ENCODE results near the gene TSTD1. TPM values are rescaled to one million over a fixed set of nuclear protein-coding genes. Genes with fewer than 3 reads are reported as not detected.

TSTD1 gene
- polyA plus RNA-seq (ENCODE audit: insufficient read length in 12 of 12), result 10 to 100 TPM in 11 of 12 donors, not detected in 1; 18.6 to 33.2 (median 23.2) TPM
- long read RNA-seq, donor 1, transcript TSTD1-203 (3 exons, 457 nt), result minor isoform, 7 of 109 reads
- long read RNA-seq, donor 1, transcript TSTD1-204 (4 exons, 593 nt), result major isoform, 68 of 109 reads
- long read RNA-seq, donor 1, transcript TSTD1-205 (2 exons, 591 nt), result minor isoform, 7 of 109 reads
- long read RNA-seq, donor 1, transcript TSTD1-201 (3 exons, 626 nt), result minor isoform, 9 of 109 reads
- long read RNA-seq, donor 1, partial matches to known transcripts, result 0 of 109 reads
- long read RNA-seq, donor 1, other reads (novel, unspliced or antisense), result 14 of 109 reads
- long read RNA-seq, donor 2, transcript TSTD1-203 (3 exons, 457 nt), result minor isoform, 12 of 40 reads
- long read RNA-seq, donor 2, transcript TSTD1-204 (4 exons, 593 nt), result major isoform, 23 of 40 reads
- long read RNA-seq, donor 2, partial matches to known transcripts, result 0 of 40 reads
- long read RNA-seq, donor 2, other reads (novel, unspliced or antisense), result 0 of 40 reads
- long read RNA-seq, donor 3, transcript TSTD1-204 (4 exons, 593 nt), result major isoform, 6 of 14 reads
- long read RNA-seq, donor 3, partial matches to known transcripts, result 0 of 14 reads
- long read RNA-seq, donor 3, other reads (novel, unspliced or antisense), result 0 of 14 reads
- long read RNA-seq, donor 4, transcript TSTD1-203 (3 exons, 457 nt), result major isoform, 11 of 15 reads
- long read RNA-seq, donor 4, partial matches to known transcripts, result 0 of 15 reads
- long read RNA-seq, donor 4, other reads (novel, unspliced or antisense), result 0 of 15 reads
- long read RNA-seq, donor 5, transcript TSTD1-204 (4 exons, 593 nt), result major isoform, 29 of 46 reads
- long read RNA-seq, donor 5, transcript TSTD1-203 (3 exons, 457 nt), result minor isoform, 12 of 46 reads
- long read RNA-seq, donor 5, partial matches to known transcripts, result 0 of 46 reads
- long read RNA-seq, donor 5, other reads (novel, unspliced or antisense), result 0 of 46 reads
- long read RNA-seq, donor 6, transcript TSTD1-203 (3 exons, 457 nt), result minor isoform, 10 of 32 reads
- long read RNA-seq, donor 6, transcript TSTD1-204 (4 exons, 593 nt), result major isoform, 16 of 32 reads
- long read RNA-seq, donor 6, partial matches to known transcripts, result 0 of 32 reads
- long read RNA-seq, donor 6, other reads (novel, unspliced or antisense), result 0 of 32 reads
- long read RNA-seq, donor 7, transcript TSTD1-203 (3 exons, 457 nt), result minor isoform, 8 of 21 reads
- long read RNA-seq, donor 7, transcript TSTD1-204 (4 exons, 593 nt), result major isoform, 11 of 21 reads
- long read RNA-seq, donor 7, partial matches to known transcripts, result 0 of 21 reads
- long read RNA-seq, donor 7, other reads (novel, unspliced or antisense), result 0 of 21 reads
- long read RNA-seq, donor 8, transcript TSTD1-204 (4 exons, 593 nt), result major isoform, 20 of 30 reads
- long read RNA-seq, donor 8, transcript TSTD1-203 (3 exons, 457 nt), result minor isoform, 7 of 30 reads
- long read RNA-seq, donor 8, partial matches to known transcripts, result 0 of 30 reads
- long read RNA-seq, donor 8, other reads (novel, unspliced or antisense), result 0 of 30 reads
- long read RNA-seq, donor 9, transcript TSTD1-204 (4 exons, 593 nt), result major isoform, 11 of 17 reads
- long read RNA-seq, donor 9, transcript TSTD1-203 (3 exons, 457 nt), result minor isoform, 5 of 17 reads
- long read RNA-seq, donor 9, partial matches to known transcripts, result 0 of 17 reads
- long read RNA-seq, donor 9, other reads (novel, unspliced or antisense), result 0 of 17 reads
- long read RNA-seq, donor 10, transcript TSTD1-203 (3 exons, 457 nt), result minor isoform, 7 of 24 reads
- long read RNA-seq, donor 10, transcript TSTD1-204 (4 exons, 593 nt), result major isoform, 12 of 24 reads
- long read RNA-seq, donor 10, partial matches to known transcripts, result 0 of 24 reads
- long read RNA-seq, donor 10, other reads (novel, unspliced or antisense), result 0 of 24 reads
- long read RNA-seq, donor 11, transcript TSTD1-203 (3 exons, 457 nt), result minor isoform, 14 of 48 reads
- long read RNA-seq, donor 11, transcript TSTD1-204 (4 exons, 593 nt), result major isoform, 26 of 48 reads
- long read RNA-seq, donor 11, partial matches to known transcripts, result 0 of 48 reads
- long read RNA-seq, donor 11, other reads (novel, unspliced or antisense), result 0 of 48 reads

GRCh38 chr1:161038523-161039153, at the start of gene TSTD1:
Gene TSTD1 (minus strand): TSS chr1:161038964. CDS start chr1:161038889, 75 bp downstream.
- DNase-seq, result no peak

GRCh38 chr1:161086457-161086856, 47.7 kb upstream of the TSTD1 start:
- no peak for DNase-seq

- DNase-seq, result no peak
Observed at GRCh38 chr1:161085165-161085564, 46.4 kb upstream of the TSTD1 start.

GRCh38 chr1:161084597-161084988, 45.8 kb upstream of the TSTD1 start:
- DNase-seq, result no peak

DNA sequence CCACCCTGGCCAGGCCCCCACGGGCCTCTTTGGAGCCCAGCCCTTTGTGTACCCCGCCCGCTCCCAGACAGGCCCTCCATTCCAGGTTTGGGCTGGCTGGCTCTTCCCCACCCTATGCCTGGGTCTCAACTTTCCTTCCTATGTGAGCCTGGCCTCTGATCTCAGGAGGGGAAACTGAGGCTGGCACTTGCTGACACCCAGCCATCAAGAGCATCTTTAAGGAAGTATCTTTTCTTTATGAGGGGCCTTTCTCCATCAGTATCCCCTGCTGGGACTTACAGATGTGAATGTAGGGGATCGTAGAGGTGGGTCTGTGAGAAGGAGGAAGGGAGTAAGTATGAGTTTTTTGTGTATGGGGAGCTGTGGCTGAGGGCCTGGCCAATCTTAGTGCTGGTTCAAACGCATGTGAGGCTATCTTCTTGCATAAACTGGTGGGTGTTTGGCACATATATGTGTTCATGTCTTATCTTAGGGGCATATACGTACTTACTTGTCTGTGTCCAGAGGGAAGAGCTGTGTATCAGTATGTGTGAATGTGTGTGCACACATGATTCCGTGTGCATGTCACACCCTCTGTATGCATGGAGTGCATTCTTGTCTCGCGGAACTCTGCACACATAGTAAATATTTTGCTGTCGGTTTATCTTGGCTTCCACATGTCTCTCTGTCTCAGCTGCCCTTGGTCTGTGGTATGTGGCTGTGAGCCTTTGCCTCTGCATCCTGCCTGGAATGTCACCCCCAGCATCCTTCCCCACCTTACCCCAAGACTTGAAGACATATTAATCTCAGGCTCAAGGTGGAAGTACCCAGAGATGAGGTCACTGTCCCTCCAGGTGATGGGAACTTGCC, 45.2 kb upstream of the TSTD1 start:
- DNase-seq, result no peak

GRCh38 chr1:161082996-161083747, 44.4 kb upstream of the TSTD1 start:
- no peak for DNase-seq

- no peak for DNase-seq
Observed at GRCh38 chr1:161082483-161082882, 43.7 kb upstream of the TSTD1 start.

DNA sequence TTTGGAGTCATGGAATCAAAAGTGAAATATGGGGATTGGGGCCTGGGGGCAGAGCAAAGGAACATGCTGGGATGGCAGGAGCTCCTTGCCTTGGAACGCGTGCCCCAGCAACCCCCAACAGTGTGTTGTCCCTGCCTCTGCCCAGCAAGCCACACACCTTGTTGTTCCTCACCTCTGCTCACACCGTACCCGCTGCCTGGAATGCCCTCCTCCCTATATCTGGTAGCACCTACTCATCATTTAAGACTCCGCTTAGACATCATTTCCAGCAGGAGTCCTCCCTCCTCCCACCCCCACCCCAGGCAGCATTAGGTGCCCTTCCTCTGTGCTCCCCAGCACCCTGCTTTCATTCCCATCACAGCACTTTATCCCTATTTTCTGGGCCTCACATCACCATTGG, 42.8 kb upstream of the TSTD1 start:
- DNase-seq, result no peak

DNA sequence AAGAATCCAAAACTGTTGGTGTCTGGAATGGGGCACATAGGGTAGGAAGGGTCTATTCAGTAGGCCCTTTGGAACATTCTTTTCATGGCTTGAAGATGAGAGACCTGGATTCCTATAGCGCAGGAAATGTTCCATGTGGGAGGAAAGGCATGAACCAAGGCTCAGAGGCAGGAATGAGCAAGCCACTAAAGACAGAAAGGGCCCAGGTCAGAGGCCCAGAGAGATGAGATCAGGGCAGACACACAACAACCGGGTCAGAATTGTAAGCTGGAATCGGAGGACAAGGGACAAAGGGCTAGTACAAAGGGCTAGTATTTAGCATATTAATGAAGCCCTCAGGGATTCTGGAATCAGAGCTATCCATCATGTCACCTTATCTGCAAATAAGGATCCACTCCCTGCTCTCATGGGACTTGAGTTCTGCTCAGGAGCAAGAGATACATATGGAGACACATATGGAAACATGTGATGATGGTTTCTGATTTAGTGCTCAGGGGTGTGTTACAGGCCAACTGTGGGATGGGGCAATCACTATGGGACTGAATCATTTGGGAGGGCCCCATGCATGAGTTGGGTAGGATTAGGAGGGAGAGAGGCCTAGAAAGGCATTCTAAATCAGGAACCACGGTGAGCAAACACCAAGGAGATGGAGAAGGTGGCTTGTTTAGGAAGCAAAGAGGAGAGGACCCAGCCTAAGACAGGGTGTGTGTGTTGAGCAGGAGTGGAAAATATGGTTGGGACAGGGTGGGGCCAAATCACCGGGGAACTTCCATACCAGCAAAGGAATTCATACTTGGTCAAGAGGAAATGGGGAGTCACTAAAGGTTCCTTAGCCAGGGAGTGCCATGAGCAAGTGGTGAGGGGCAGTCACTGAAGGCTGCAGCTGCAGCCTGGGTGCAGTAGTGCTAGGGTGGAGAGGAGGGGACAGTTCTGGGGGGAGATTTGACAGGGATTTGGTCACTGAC, 42.0 kb upstream of the TSTD1 start:
- DNase-seq, result no peak

DNA sequence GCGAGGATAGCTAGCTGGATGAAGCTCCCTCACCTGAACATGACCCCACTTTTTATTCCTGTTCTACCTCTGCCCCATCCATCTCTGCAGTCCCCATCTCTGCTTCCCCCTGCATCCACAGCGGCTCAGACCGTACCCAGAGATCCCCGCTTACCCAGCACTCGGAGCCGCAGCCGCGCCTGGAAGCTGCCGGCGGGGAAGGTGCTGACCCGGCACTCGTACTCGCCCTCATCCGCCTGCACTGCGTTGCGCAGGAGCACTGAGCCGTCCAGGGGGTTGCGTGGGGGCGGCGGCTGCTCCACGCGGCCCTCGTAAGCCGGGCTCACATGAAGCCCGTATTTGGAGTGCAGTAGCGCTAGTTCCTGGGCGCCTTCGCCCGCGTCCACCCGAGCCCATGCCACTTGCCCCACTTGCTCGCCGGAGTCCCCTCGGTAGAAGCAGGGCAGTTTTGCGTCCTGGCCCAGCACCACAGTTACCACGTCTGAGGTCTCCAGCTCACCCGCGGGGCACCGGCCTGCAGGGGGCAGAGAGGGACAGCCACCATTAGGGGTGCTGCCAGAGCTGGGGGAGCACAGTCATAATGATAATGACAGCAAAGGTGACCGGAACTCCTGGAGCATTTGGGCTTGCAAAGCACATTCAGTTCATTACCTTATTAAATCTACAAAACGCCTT, 40.8 kb upstream of the TSTD1 start:
- DNase-seq, result no peak

GRCh38 chr1:161077426-161077825, 38.7 kb upstream of the TSTD1 start:
- no peak for DNase-seq

- no peak for DNase-seq
Observed at GRCh38 chr1:161076410-161076809, 37.6 kb upstream of the TSTD1 start.

- no peak for DNase-seq
Observed at GRCh38 chr1:161074676-161075368, 36.1 kb upstream of the TSTD1 start.

DNA sequence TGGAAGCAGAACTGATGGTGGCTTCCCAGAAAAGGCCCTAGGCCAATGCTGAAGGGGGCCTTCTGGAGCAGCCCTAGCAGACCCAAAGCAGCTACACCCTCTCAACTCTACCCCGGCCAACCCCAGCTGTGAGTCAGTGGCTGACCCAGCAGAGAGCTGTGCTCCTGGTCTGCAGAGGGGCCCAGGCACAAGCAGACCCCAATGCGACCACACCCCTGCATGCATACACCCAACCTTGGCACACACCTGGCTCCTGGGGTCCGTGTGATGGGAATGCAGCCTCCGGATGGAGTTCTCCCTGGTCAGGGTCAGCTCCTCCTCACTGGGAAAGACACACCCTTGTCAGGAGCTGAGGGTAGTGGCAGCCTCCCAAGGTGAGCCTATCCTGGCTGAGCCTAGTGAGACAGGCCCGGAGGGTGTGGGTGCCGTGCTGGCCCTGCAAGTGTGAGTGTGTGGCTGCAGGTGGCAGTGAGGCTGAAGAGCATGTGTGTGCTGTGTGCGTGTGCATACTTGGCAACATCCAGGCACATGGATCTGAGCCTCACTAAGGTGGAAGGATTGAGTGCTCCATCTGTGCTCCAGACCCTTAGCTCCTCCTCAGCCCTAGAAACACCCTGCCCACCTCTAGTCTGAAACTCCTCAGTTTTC, 34.8 kb upstream of the TSTD1 start:
- no peak for DNase-seq

All from muscle of arm (tissue), 14 donors.